Adrenal gland (tissue), 12 donors: ENCODE results near the gene KLF11. TPM values are rescaled to one million over a fixed set of nuclear protein-coding genes. Genes with fewer than 3 reads are reported as not detected.

ENCODE experiments used
- DNase-seq, 7 donors: peaks; one replicate each; pipeline ENCODE4 v3.0.0-alpha.2; 2019 to 2020
- H3K27ac ChIP-seq, 5 donors: fragments of 200-600 bp; sonication (generic) in 4 of 5; 1 replicate in 3 of 5; 2 replicates in 2 of 5; pipeline versions ENCODE4 v1.5.1 to v1.8.0; 2016 to 2020; ENCODE audit warnings: mild to moderate bottlenecking in 1 of 5
- H3K27me3 ChIP-seq: fragments of 200-600 bp; 2 replicates; pipeline ENCODE4 v1.8.0; 2021
- H3K36me3 ChIP-seq, 2 donors: fragments of 200-600 bp; replicated peaks in 1 of 2; 1 replicate in 1 of 2; 2 replicates in 1 of 2; pipeline versions ENCODE4 v1.5.1 to v1.8.0; 2018 to 2022
- H3K4me1 ChIP-seq, 2 donors: fragments of 200-600 bp; replicated peaks in 1 of 2; 1 replicate in 1 of 2; 2 replicates in 1 of 2; pipeline versions ENCODE4 v1.5.1 to v1.8.0; 2018 to 2021
- H3K4me3 ChIP-seq, 4 donors: fragments of 200-600 bp; sonication (generic) in 3 of 4; one replicate each; pipeline ENCODE4 v1.5.1; 2016 to 2018
- H3K9me3 ChIP-seq, 3 donors: fragments of 200-600 bp; sonication (generic) in 1 of 3; replicated peaks in 1 of 3; 1 replicate in 2 of 3; 2 replicates in 1 of 3; pipeline versions ENCODE4 v1.5.1 to v1.8.0; 2016 to 2021
- CTCF ChIP-seq, 6 experiments: fragments of 450-650 bp in 4 of 6; fragments of 200-600 bp in 2 of 6; sonication (generic) in 1 of 6; IDR thresholded peaks; 1 replicate in 5 of 6; 2 replicates in 1 of 6; pipeline versions ENCODE4 v1.5.1 to v1.8.0; 2016 to 2021; ENCODE audit warnings: antibody characterized with exemption in 6 of 6, mild to moderate bottlenecking in 2 of 6, moderate library complexity in 1 of 6
- POLR2A ChIP-seq, 2 donors: fragments of 450-650 bp; IDR thresholded peaks; one replicate each; pipeline ENCODE4 v1.6.1; 2017; ENCODE audit warnings: antibody characterized with exemption in 2 of 2, mild to moderate bottlenecking in 2 of 2, moderate library complexity in 1 of 2
- WGBS, 4 donors: extraction: QIAGEN DNeasy Blood & Tissue Kit in 2 of 4; methylation state at CpG; one replicate each; pipeline versions ENCODE4 v1.1.5 to v1.1.7; 2013 to 2017; 5-methylcytosine and 5-hydroxymethylcytosine counted together
- intact Hi-C, 2 donors: fragments of 100-400 bp; cut with DNase I; formaldehyde crosslinking; loops; one replicate each; pipeline versions ENCODE4 v1.14.1 to v1.15.0; 2022 to 2023
- polyA plus RNA-seq, 3 donors: library from polyadenylated mRNA; stranded (reverse); fragments of 200-250 nt in 2 of 3; fragments of 350-450 nt in 1 of 3; fragmentation: Illumina TruSeq in 1 of 3; extraction: RNeasy Lipid Tissue Mini Kit (QIAGEN cat#74804) in 1 of 3; gene quantifications; one replicate each; pipeline ENCODE4 v1.2.3, GENCODE V29; 2013 to 2014
- total RNA-seq, 9 donors: library from RNA; depleted of rRNA in 4 of 9; stranded (reverse); fragments of >200 nt in 4 of 9; fragments of 120-200 nt in 1 of 9; fragmentation: NEBNext Ultra II Directional in 1 of 9; extraction: Animal tissue kit (Norgen Biotek cat#: 25700) in 1 of 9; gene quantifications; one replicate each; pipeline versions ENCODE4 v1.1.0 to v1.2.4, GENCODE V29; 2013 to 2023
- donor health status: healthy with polysubstance abuse.
- donor health status: Bipolar disorder and iron deficiency.
- donor health status: DM: yes; HTN: yes; CAD: no.
- donor health status: DM: no; HTN: no; CAD: no.
- donor health status: DM: no; HTN: no; CAD: no.
- donor health status: DM: yes; HTN: yes; CAD: no.

Gene KLF11
- total and polyA plus RNA-seq, 12 donors: 6.8 to 75.7 (median 26.1) TPM

- Histone ChIP-seq H3K4me1 (peaks cover 43 to 56% of the 10 kb centered on the region in 2 donors), H3K36me3 (peaks cover 0 to 26% of the 10 kb centered on the region in 2 donors), H3K4me3 (peak overlapping the region in 2 of 4 donors; percentile 14 to 94), H3K27me3 (no peaks in the 10 kb centered on the region), H3K27ac (peak overlapping the region; percentile 79 to 100 (median 96)), H3K9me3 (no peaks in the 10 kb centered on the region)
- intact Hi-C loops: no loop called here
- peak; percentile 98 to 99 (median 99) for DNase-seq
- TF ChIP-seq CTCF (IDR thresholded peaks at IDR 0.05) (peak in 2 of 6 experiments; percentile 2 to 4), POLR2A (IDR thresholded peaks at IDR 0.05) (peak; percentile 17 to 47)
- WGBS, 4 donors: 6 to 16% (median 6%) methylated on average over 15 to 87 of the region's 90 CpGs
Observed at GRCh38 chr2:10043906-10044601, 704 bp downstream of the KLF11 start.

- TF ChIP-seq CTCF (IDR thresholded peaks at IDR 0.05) (no peak), POLR2A (IDR thresholded peaks at IDR 0.05) (peak in 1 of 2 donors; percentile 48)
- H3K9me3 ChIP-seq: no peaks in the 10 kb centered on the region
- intact Hi-C loops: loop anchor here (5.0 kb wide), 2 partner anchors 63 to 233 kb away; no protein-coding TSS in a partner anchor
- H3K4me1 ChIP-seq: peaks cover 31 to 51% of the 10 kb centered on the region in 2 donors
- 52 to 68% (median 64%) methylated on average over 12 to 20 of the region's 20 CpGs for WGBS, 4 donors
- peak overlapping the region in 1 of 4 donors; percentile 94 for H3K4me3 ChIP-seq
- no peaks in the 10 kb centered on the region for H3K27me3 ChIP-seq
- H3K27ac ChIP-seq: peak overlapping the region; percentile 79 to 100 (median 96)
- H3K36me3 ChIP-seq: peaks cover 0 to 32% of the 10 kb centered on the region in 2 donors
- DNase-seq: peak; percentile 50 to 81 (median 68)
Observed at GRCh38 chr2:10045561-10046355, 2.4 kb downstream of the KLF11 start.

- H3K4me1 ChIP-seq: peaks cover 21 to 41% of the 10 kb centered on the region in 2 donors
Observed at GRCh38 chr2:10046931-10047330, 3.6 kb downstream of the KLF11 start.

More at GRCh38 chr2:10046931-10047330, 3.6 kb downstream of the KLF11 start:
- peaks cover 0 to 36% of the 10 kb centered on the region in 2 donors for H3K36me3 ChIP-seq
- intact Hi-C loops: loop anchor here (5.0 kb wide), 2 partner anchors 65 to 235 kb away; no protein-coding TSS in a partner anchor
- H3K27ac ChIP-seq: peak overlapping the region in 2 of 5 donors; percentile 27 to 96
- H3K27me3 ChIP-seq: no peaks in the 10 kb centered on the region
- TF ChIP-seq CTCF (IDR thresholded peaks at IDR 0.05) (no peak), POLR2A (IDR thresholded peaks at IDR 0.05) (no peak)
- DNase-seq: no peak
- H3K9me3 ChIP-seq: no peaks in the 10 kb centered on the region
- H3K4me3 ChIP-seq: no peak overlapping the region
- WGBS, 4 donors: 49 to 72% (median 66%) methylated on average over 7 of the region's 7 CpGs
